ENCODE measurements around the gene LYRM7.

GRCh38 chr5:131165119-131165727, 5.5 kb upstream of the LYRM7 start, which contains the start of gene HINT1:
- TF ChIP-seq EZH2phosphoT487 (IDR thresholded peaks at IDR 0.05; ENCODE audit: borderline replicate concordance, low read depth, low read length) (no peak), CTCF (conservative IDR thresholded peaks at IDR 0.05; ENCODE audit: low read length) (peak; percentile 29; the same call in 1 of the 2 replicates)
